Measurements from ENCODE around the gene RAP2A. TPM values are rescaled to one million over a fixed set of nuclear protein-coding genes. Genes with fewer than 3 reads are reported as not detected.
A peak's percentile ranks its signal among the peaks of the same experiment; 100 is the strongest.

RAP2A gene
- total RNA-seq, 1 donor from 2014 or later = 32.1 TPM

DNA sequence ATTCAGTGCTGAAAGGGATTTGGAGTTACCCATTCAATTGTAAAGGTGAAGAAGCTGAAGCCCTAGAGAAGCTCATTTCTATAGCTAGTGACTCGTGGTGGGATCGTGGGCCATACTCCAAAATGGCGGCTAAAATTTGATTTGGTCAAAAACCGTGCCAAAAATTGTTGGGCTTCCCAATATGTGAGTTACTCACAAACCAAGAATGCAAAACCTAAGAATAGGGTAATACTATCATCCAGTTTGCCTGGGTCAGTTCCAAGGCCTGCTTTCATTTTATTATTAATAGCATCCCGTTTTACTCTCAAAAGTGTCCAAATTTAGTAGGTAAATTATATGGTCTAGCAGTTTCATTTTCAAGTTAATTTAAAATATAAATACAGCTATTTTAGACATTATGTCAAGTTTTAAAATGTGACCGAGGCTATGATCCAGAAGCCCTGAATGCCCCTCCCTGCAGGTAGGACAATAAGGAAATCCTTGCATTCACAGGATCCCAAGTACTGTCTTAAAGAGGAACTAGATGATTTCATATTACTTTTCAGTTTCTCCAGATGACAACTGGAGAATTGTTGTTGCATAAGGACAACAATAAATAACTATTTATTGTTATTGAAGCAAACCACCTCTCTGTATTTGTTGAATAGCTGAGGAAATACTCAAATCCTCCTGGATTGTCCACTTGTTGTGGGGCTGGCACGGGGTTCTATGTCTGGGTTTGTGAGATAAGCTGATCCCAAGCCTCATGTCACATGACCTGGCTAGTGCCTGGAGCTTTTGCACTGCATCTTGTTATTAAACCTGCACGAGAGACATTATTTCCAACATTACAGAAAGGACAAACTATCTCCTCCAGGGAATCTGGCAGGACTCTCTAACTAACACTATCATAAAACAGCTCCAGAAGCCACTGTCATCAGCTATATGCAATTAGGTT lies 11.6 kb upstream of the RAP2A start:
- no peak for DNase-seq (ENCODE audit: low read depth)

DNA sequence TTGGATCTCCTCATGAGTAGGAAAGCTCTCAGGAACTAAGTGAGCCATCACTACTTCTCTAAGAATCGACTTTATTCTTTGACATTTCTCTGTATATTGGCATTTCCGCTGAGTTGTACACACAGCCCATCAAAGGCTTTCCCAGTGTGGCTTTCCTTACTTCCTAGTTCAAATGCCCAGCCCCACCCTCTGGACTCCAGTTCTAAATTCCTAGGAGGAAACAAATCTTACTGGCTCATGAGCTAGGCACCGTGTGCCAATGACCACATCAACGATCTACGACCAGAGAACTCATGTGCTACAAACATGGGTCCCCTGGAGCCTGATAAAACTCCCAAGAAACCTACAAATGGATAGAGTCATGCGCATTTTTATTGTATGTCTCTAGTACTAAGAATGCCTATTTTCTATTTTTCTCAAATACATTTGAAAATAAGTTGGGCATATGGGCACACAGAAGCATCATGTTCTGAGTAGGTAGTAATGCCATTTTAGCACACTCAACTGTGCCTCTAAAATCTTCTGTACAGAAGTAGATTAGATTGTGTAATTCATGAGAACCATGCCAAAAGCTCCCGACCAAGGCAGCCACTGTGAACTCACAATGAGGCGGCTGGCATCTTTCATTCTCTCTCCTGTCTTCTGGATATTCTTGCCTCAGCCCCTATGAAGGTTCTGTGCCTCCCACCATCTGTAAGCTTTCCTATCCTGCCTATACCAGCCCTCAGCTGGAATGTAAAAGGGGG lies 10.5 kb upstream of the RAP2A start:
- DNase-seq (ENCODE audit: low read depth) = no peak

DNA sequence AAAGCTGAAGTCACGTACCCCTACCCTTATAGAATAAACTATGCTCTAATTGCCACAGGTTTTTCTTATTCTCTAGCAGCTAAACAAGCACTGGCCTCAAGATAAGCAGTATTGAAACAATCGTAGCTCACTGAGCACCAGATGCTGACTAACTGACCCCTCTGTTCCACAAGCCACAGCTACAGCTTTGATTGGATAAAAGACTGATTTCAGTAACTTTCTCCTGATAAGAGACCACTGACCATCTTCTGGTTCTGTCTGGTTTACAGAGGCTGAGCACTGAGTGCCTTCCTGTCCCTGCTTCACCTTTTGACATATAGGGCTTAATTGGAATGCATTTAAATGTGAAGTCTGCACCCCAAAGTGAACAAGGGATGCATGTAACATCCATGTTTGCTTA lies 8.4 kb upstream of the RAP2A start:
- no peak for DNase-seq (ENCODE audit: low read depth)

DNA sequence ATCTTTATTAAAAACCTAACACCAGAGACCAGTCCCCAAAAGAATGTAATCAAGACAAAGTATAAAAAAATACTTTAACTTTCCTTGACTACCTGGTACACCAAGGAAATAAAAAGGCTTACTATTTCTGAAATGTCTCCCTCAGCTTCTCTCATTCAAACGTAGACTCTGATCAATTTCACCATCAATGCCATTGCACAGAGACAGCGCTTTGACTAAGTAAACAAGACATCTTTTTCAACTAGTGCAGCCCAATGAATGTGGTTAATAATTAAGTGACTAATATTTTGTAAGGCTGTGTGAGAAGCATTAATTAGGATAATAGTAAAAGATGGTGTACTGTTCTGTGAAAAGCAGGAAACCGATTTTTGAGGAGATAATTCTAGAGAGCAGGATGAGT lies 7.3 kb upstream of the RAP2A start:
- no peak for DNase-seq (ENCODE audit: low read depth)

DNA sequence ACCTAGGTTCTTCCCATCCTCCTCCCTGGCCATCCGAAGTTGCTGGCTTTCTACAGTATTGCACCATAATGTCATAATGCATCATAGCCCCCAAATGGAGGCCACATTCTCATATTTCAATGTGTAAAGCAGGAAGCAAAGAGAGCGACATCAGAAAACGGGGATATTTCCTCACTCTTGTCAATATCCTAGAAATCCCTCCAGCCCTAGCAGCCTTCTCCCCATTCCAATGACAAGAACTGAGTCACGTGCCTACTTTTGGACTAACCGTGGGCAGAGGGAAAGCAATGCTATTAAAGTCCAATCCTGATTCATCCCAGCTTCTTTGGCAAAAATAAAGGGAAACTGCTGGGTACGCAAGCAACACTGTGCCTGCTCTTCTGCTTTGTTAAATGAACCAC lies 4.3 kb upstream of the RAP2A start:
- DNase-seq (ENCODE audit: low read depth) = no peak

DNA sequence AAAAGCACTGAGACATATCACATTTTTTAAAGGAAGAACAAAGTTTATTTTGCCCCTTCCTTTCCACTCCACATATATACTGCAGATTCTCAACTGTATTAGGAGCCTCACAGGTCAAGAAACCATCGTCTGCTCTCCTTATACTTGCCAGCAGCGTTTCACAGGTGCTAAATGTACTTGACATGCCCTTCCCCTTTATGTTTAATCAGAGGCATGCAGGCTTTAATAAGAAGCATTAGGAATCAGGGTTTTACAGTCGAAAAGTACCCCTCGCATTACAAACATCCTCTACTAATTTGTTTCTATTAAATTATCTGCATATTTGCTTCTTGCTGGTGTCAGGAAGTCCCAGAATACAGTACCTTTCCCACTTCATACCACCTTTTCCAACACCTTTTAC lies 3.7 kb upstream of the RAP2A start:
- no peak for DNase-seq (ENCODE audit: low read depth)

- DNase-seq (ENCODE audit: low read depth) = no peak
Observed at GRCh38 chr13:97431171-97431764, 2.7 kb upstream of the RAP2A start.

DNA sequence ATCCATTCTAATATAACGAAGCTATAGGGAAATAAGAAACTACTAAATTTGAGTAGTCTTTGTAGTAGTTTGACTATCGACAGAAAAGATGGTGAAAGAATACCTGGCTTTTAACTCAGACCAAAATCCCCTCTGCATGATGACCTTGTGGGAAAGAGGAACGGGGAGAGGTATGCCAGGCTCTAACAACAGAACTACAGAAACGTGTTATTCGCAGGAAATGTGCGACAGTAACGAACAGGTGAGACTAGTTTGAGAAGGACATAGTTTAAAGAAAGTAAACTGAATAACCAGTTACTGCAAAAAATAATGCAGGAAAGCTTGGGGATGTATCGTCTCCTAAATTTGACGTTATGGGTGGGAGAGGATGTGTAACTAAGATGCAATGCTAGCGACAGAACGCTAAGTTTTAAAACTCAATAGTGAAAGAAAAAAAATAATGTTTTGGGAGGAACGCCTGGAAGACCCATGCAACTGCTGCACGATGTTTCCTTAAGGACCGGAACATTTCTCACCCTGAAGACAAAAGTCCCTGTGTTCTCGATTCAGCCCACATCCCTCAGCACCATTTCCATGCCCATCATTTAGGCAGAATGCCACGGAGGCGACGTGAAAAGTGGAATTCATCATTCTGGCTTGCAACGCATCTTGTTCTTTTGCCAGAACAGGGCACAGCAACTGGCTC lies 1.6 kb upstream of the RAP2A start:
- DNase-seq (ENCODE audit: low read depth) = no peak

- DNase-seq (ENCODE audit: low read depth) = peak; percentile 100
Observed at GRCh38 chr13:97432917-97433726, 847 bp upstream of the RAP2A start.

DNA sequence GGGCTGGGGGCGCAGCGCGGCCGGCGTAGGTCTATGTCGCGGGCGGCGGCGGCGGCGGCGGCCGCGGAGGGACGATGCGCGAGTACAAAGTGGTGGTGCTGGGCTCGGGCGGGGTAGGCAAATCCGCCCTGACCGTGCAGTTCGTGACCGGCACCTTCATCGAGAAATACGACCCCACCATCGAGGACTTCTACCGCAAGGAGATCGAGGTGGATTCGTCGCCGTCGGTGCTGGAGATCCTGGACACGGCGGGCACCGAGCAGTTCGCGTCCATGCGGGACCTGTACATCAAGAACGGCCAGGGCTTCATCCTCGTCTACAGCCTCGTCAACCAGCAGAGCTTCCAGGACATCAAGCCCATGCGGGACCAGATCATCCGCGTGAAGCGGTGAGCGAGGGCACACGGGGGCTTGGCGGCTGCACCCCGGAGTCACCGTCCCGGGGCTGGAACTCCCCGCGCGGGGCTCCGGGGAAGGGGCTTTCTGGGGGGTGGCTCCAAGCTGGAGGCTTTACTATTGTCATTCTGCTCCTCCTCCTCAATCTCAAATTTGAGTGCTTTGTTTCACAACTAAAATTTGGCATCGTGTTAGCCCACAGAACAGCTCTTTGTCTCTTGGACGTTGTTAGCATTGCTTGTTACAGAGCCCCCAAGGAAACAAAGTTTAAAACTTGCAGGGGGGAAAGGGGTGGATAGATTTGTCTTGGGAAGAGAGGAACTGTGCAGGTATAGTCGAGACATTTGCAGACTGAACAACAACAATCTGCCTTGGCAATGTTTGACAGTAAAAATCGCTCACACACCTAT lies 630 bp downstream of the RAP2A start:
- peak; percentile 8 for DNase-seq (ENCODE audit: low read depth)

DNA sequence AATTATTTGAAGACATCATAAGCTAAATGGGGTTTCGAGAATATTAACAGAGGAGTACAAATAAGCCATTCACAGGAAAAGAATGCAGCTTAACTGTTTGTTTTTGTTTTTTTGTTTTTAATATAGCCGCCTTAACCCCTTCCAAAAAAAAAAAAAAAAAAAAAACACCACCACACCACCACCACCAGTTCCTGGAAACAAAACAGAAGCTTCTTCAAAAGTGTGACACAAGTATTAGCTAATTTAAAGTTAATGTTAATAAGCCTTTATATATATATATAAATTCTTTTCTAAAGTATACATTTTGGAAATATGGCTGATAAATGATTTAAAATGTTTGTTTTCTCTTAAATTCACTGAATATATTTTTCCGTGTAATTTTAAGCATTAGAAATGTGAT lies 1.4 kb downstream of the RAP2A start:
- DNase-seq (ENCODE audit: low read depth) = no peak

- no peak for DNase-seq (ENCODE audit: low read depth)
Observed at GRCh38 chr13:97435794-97436193, 1.8 kb downstream of the RAP2A start.

DNA sequence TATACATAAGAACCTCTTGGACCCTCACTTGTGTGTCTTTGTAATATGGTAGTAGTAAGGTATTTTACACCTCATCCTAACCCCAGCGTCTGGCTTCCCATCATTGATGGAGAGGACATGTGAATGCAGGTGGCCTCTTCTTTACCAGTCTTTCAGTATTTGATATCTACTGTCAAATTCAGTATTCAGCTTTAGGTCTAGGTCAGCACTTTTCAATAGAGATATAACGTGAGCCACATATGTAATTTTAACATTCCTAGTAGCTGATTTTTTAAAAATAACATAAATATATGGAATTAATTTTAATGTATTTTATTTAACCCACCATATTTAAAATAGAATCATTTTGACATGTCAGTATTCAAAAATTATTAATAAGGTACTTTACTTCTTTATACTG lies 2.9 kb downstream of the RAP2A start:
- DNase-seq (ENCODE audit: low read depth) = no peak

- DNase-seq (ENCODE audit: low read depth) = no peak
Observed at GRCh38 chr13:97437729-97438128, 3.8 kb downstream of the RAP2A start.

GRCh38 chr13:97438856-97439595 lies 5.1 kb downstream of the RAP2A start:
- no peak for DNase-seq (ENCODE audit: low read depth)

DNA sequence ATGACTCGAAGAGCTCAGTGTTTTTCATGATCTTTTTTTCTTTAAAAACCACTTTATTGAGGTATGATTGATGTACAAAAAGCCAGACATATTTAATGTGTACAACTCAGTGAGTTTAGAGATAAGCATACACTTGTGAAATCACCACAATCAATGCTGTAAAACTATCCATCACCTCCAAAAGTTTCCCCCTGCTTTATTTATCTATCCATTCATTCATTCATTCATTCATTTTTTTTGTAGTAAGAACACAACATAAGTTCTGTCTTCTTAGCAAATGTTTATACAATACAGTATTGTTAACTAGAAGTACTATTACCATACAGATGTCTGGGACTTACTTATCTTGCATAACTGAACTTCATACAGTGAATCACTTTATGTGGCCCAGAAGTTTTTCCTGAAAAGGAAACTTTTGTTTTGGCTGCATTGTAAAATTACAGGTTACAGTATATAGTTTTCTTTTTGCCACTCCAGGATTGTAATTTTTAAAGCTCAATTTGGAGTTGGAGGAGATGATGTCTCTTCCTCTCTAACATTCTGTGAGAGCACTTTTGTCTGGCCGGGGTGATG lies 6.7 kb downstream of the RAP2A start:
- peak; percentile 22 for DNase-seq (ENCODE audit: low read depth)

DNA sequence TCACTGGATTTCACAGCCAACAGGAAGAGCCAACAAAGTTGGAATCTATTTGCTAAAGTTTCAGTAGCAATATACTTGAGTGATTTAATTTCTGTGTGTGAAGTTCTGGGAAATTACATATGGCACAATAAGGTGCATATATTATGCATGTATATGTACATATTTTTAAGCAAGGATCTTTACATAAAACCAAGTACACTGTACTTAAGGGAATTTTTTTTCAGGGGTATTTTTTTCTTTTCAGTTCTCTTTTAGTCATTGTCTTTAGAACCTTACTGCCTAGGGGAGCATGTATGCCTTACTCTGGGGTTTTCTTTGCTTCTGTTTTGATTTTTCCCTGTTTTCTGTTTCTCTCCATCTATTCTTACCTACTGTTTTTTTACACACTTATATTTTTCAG lies 7.4 kb downstream of the RAP2A start:
- DNase-seq (ENCODE audit: low read depth) = no peak

DNA sequence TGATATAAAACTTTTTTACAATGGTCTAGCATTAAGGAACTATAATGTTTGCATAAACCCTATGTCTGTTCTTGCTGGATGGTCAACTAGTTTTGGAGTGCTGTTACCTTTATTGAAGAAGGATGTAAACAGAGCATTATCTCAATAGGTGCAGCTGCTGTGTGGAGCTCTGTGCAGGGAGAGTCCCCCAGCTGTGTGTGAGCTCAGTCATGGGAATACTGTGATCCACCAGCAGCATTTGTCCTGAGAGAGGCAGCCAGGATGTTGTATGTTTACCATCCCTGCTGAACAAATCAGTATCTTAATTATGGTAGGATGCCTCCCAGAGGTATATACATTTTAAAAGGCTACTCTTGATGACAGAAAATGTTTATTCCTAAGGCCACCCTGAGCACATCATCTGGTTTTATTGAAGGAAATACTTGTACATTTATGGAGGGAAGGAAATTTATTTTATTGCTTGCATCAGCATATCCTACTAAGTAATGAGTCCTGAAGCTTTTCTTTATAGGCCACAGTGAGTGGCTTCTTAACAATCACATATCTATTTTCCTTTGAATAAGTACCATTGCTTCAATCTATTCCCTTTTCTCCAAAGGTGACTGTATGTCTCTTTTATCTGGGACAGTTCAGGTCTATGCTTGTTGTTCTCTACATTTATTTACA lies 11.7 kb downstream of the RAP2A start:
- DNase-seq (ENCODE audit: low read depth) = no peak

DNA sequence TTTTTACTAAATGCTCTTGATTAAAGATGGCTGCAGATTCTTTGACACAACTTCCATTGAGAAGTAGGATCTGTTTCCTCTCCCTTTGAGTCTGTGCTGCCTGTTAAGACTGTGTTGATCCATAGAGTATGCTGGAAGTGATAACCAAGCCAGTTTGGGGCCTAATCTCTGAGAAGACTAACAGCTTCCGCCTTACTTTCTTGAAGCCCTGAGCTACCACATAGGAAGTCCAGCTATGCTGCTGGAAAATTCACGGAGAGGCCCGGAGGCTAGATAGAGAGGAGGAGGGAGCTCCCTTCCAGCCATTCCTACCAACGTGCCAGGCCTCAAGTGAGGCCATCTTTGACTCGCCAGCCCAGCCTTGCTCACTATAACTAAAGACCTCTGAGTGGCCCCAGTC lies 12.5 kb downstream of the RAP2A start:
- no peak for DNase-seq (ENCODE audit: low read depth)
